ELR (cell line): ENCODE measurements around the gene ZNF546.
A peak's percentile ranks its signal among the peaks of the same experiment; 100 is the strongest.
"Not testable (repeated sequence)": the region's sequence is repeated elsewhere in the genome, so short reads cannot be mapped to it uniquely, and the experiment has no call there.

ENCODE experiments used
- DNase-seq: peaks from one replicate; pipeline ENCODE4 v3.0.0-alpha.2; 2015; ENCODE audit warnings: low read depth

The ZNF546 gene

GRCh38 chr19:39996811-39997637 lies at the start of gene ZNF546:
TSS of gene ZNF546 (plus strand) at chr19:39997060. CDS start at chr19:39998327, 1,267 bp downstream.
- DNase-seq = peak; percentile 95

- no peak for DNase-seq
Observed at GRCh38 chr19:39949026-39949747, 47.7 kb upstream of the ZNF546 start.

- DNase-seq = no peak
Observed at GRCh38 chr19:39951065-39951650, 45.7 kb upstream of the ZNF546 start.

GRCh38 chr19:39951686-39952085 lies 45.2 kb upstream of the ZNF546 start:
- DNase-seq = peak; percentile 64

- DNase-seq = no peak
Observed at GRCh38 chr19:39953915-39954314, 42.9 kb upstream of the ZNF546 start.

GRCh38 chr19:39957886-39958285 lies 39.0 kb upstream of the ZNF546 start:
- DNase-seq = not testable (repeated sequence)

GRCh38 chr19:39958942-39959341 lies 37.9 kb upstream of the ZNF546 start:
- not testable (repeated sequence) for DNase-seq

GRCh38 chr19:39959407-39959806 lies 37.5 kb upstream of the ZNF546 start:
- not testable (repeated sequence) for DNase-seq

- no peak for DNase-seq
Observed at GRCh38 chr19:39963898-39964297, 33.0 kb upstream of the ZNF546 start.

- no peak for DNase-seq
Observed at GRCh38 chr19:39966617-39967016, 30.2 kb upstream of the ZNF546 start.

- DNase-seq = no peak
Observed at GRCh38 chr19:39967561-39967960, 29.3 kb upstream of the ZNF546 start.

GRCh38 chr19:39968789-39969188 lies 28.1 kb upstream of the ZNF546 start:
- no peak for DNase-seq

- DNase-seq = no peak
Observed at GRCh38 chr19:39969266-39969665, 27.6 kb upstream of the ZNF546 start.

GRCh38 chr19:39969681-39970424 lies 27.0 kb upstream of the ZNF546 start:
- no peak for DNase-seq

- DNase-seq = no peak
Observed at GRCh38 chr19:39970425-39970674, 26.5 kb upstream of the ZNF546 start.

- peak; percentile 99 for DNase-seq
Observed at GRCh38 chr19:39970675-39971379, 26.0 kb upstream of the ZNF546 start, which contains the start of gene PSMC4. TSS of gene PSMC4 (plus strand) at chr19:39971165. CDS start at chr19:39971203, 38 bp downstream.

- DNase-seq = peak; percentile 27
Observed at GRCh38 chr19:39971380-39972035, 25.4 kb upstream of the ZNF546 start.

GRCh38 chr19:39974377-39975155 lies 22.3 kb upstream of the ZNF546 start:
- DNase-seq = no peak

GRCh38 chr19:39982883-39983282 lies 14.0 kb upstream of the ZNF546 start:
- DNase-seq = no peak

- no peak for DNase-seq
Observed at GRCh38 chr19:39983695-39984300, 13.1 kb upstream of the ZNF546 start.
